Right atrium auricular region (tissue), 2 donors: Measurements from ENCODE around the gene CADPS2. TPM values are rescaled to one million over a fixed set of nuclear protein-coding genes. Genes with fewer than 3 reads are reported as not detected.

Experiments used
- DNase-seq: peaks from one replicate; pipeline ENCODE4 v3.0.0-alpha.2; 2019; ENCODE audit warnings: low spot score
- H3K27ac ChIP-seq, 2 donors: fragments of 200-600 bp; sonication (generic); 1 replicate in 1 of 2; 2 replicates in 1 of 2; pipeline ENCODE4 v1.5.1; 2016 to 2019
- H3K27me3 ChIP-seq, 2 donors: fragments of 200-600 bp; sonication (generic); one replicate each; pipeline versions ENCODE4 v1.5.1 to v1.6.0; 2017 to 2019
- H3K36me3 ChIP-seq: fragments of 200-600 bp; sonication (generic); one replicate; pipeline ENCODE4 v1.5.1; 2016
- H3K4me1 ChIP-seq, 2 donors: fragments of 200-600 bp; sonication (generic); one replicate each; pipeline versions ENCODE4 v1.5.1 to v1.6.0; 2017 to 2019
- H3K4me3 ChIP-seq, 2 donors: fragments of 200-600 bp; sonication (generic); 1 replicate in 1 of 2; 2 replicates in 1 of 2; pipeline ENCODE4 v1.5.1; 2017 to 2019; ENCODE audit warnings: mild to moderate bottlenecking in 1 of 2, moderate library complexity in 1 of 2
- H3K9me3 ChIP-seq, 2 donors: fragments of 200-600 bp; sonication (generic); one replicate each; pipeline ENCODE4 v1.5.1; 2019
- total RNA-seq, 2 donors: library from RNA; depleted of rRNA; stranded (reverse); fragments of >200 nt; gene quantifications; one replicate each; pipeline ENCODE4 v1.1.0, GENCODE V29; 2016
- TF ChIP-seq, protein P1 (sequence below), 2 donors: fragments of 200-600 bp; sonication (generic); IDR thresholded peaks; one replicate each; pipeline ENCODE4 v1.5.1; 2019; ENCODE audit warnings: antibody characterized with exemption in 2 of 2

CADPS2 gene
- total RNA-seq, 2 donors from 2014 or later = 11.8 to 19.9 TPM

DNA sequence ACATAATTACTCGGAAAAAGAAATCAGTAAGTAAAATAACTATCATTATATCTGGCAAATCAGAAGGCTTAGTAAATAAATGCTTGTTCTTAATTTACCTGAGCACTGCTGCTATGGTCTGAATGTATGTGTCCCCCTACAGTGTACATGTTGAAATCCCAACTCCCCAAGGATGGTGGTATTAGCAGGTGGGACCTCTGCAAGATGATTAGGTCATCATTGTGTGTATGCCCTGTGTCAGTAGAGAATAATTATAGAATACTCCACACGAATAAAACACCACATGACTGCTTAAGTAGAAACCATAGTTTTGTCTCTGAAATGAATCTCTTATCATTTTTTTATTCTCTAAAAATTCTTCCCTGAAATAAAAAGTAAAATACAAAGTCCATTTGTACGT lies 289.0 kb downstream of the CADPS2 start:
- no peaks in the 10 kb centered on the region for H3K36me3 ChIP-seq
- no peaks in the 10 kb centered on the region for H3K27me3 ChIP-seq
- H3K9me3 ChIP-seq = no peaks in the 10 kb centered on the region
- no peaks in the 10 kb centered on the region for H3K4me1 ChIP-seq
- TF ChIP-seq, protein P1, sequence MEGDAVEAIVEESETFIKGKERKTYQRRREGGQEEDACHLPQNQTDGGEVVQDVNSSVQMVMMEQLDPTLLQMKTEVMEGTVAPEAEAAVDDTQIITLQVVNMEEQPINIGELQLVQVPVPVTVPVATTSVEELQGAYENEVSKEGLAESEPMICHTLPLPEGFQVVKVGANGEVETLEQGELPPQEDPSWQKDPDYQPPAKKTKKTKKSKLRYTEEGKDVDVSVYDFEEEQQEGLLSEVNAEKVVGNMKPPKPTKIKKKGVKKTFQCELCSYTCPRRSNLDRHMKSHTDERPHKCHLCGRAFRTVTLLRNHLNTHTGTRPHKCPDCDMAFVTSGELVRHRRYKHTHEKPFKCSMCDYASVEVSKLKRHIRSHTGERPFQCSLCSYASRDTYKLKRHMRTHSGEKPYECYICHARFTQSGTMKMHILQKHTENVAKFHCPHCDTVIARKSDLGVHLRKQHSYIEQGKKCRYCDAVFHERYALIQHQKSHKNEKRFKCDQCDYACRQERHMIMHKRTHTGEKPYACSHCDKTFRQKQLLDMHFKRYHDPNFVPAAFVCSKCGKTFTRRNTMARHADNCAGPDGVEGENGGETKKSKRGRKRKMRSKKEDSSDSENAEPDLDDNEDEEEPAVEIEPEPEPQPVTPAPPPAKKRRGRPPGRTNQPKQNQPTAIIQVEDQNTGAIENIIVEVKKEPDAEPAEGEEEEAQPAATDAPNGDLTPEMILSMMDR (IDR thresholded peaks at IDR 0.05) = no peak
- H3K27ac ChIP-seq = no peak overlapping the region
- H3K4me3 ChIP-seq = no peak overlapping the region
- DNase-seq = no peak

DNA sequence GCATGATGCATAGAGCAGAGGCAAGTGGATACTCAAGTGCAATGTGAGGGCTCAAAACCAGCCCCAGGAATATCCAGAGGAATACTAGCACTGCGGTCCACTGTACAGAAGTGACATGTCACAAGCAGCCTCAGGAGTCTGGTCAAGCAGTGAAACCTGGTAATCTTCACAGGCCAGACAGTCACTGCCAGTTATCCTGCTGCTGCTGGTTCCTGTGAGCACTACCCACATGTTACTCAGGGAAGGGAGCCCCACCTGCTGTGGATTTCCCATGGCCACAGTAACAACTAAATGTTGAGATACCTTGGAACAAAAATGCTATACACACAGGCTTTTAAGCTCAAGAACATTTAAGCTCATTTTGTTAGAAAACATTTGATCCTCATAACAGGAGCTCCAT lies 290.4 kb downstream of the CADPS2 start:
- TF ChIP-seq, protein P1 (IDR thresholded peaks at IDR 0.05) = no peak
- Histone ChIP-seq H3K9me3 (no peaks in the 10 kb centered on the region), H3K27ac (no peak overlapping the region), H3K4me3 (no peak overlapping the region), H3K4me1 (no peaks in the 10 kb centered on the region), H3K36me3 (no peaks in the 10 kb centered on the region), H3K27me3 (no peaks in the 10 kb centered on the region)
- no peak for DNase-seq

DNA sequence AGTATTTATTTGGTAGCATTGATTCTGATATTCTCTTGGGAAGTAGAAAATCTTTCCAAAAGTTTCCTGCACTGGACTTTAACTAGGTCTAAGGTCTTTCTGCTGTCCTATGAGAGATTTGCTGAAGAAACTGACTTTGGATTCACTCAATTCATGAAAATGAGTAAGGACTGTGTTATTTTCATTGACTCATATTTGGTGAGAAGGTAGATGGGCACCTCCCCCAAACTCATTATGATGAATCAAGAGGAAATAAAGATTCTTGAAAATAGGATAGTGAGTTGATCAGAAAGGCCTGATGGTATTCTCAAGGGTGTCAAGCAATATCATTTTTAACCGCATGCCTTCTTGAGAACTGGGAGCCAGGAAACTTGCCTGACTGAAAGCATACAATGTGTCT lies 297.6 kb downstream of the CADPS2 start:
- H3K4me3 ChIP-seq = no peak overlapping the region
- H3K27ac ChIP-seq = no peak overlapping the region
- no peaks in the 10 kb centered on the region for H3K27me3 ChIP-seq
- no peak for DNase-seq
- no peaks in the 10 kb centered on the region for H3K4me1 ChIP-seq
- no peaks in the 10 kb centered on the region for H3K36me3 ChIP-seq
- TF ChIP-seq, protein P1 (IDR thresholded peaks at IDR 0.05) = no peak
- H3K9me3 ChIP-seq = no peaks in the 10 kb centered on the region

DNA sequence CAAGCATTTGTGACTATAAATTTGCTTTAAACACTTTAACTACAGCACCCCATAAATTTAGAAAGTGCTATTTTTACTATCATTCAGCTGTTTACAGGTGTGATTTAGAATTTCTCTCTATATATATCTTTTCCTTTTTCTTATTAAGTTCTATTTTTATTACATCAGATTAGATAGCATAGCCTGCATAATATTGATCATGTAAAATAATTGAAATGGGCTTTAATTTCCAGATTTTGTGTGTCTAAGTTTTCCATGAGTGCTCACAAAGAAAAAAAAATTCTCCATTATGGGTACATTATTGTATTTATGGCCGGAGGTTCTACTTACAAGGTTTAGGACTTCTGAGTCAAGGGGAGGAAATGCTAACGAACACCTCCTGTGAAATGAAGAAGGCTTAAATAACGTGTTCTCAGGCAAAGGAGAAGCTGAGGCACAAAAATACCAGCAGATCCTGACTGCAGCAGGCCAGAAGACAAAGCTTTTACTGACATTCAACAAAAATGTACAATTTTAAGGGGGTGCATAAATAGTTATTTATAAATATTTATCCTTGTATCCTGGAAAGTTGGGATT lies 301.5 kb downstream of the CADPS2 start:
- Histone ChIP-seq H3K4me3 (no peak overlapping the region), H3K27ac (no peak overlapping the region), H3K9me3 (no peaks in the 10 kb centered on the region), H3K27me3 (no peaks in the 10 kb centered on the region), H3K36me3 (no peaks in the 10 kb centered on the region), H3K4me1 (no peaks in the 10 kb centered on the region)
- TF ChIP-seq, protein P1 (IDR thresholded peaks at IDR 0.05) = no peak
- DNase-seq = no peak

DNA sequence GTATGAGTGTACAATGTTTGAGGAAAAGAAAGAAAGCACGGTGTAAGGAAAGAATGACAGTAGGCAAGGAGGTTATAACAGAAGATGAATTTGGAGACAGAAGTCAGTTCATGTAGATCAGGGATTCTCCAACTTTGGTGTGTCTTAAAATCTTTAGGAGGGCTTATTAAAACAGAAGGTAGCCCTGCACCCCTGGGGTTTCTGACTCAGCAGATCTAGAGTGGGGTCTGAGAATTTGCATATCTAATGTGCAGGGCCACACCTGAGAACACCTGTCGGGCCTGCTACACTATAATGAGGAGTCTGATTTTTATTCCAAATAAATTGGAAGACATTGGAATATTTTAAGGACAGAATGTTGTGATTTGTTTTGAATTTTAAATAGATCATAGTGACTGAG lies 307.9 kb downstream of the CADPS2 start:
- no peak for DNase-seq
- H3K4me3 ChIP-seq = no peak overlapping the region
- H3K27me3 ChIP-seq = no peaks in the 10 kb centered on the region
- no peak overlapping the region for H3K27ac ChIP-seq
- TF ChIP-seq, protein P1 (IDR thresholded peaks at IDR 0.05) = no peak
- no peaks in the 10 kb centered on the region for H3K4me1 ChIP-seq
- no peaks in the 10 kb centered on the region for H3K9me3 ChIP-seq
- no peaks in the 10 kb centered on the region for H3K36me3 ChIP-seq

DNA sequence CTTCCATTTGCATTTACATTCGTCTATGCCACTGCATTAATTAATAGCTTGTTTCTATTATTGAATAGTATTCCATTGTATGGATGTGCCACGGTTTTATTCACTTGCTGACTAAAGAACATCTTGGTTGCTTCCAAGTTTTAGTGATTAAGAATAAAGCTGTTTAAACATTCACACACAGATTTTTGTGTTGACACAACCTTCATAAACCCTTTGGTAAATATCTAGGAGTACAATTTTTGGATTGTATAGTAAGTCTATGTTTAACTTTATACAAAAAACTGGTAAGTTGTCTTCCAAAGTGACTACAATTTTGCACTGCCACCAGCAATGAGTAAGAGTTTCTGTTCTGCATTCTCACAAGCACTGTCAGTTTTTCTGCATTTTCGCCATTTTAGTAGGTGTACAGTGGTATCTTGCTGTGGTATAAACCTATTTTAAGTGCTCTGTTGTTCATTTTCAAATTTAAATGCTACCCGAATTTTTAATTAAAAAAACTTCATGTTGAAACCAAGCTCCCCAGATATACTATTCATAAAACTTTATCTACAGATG lies 308.7 kb downstream of the CADPS2 start:
- Histone ChIP-seq H3K4me3 (no peak overlapping the region), H3K36me3 (no peaks in the 10 kb centered on the region), H3K9me3 (no peaks in the 10 kb centered on the region), H3K27me3 (no peaks in the 10 kb centered on the region), H3K4me1 (no peaks in the 10 kb centered on the region), H3K27ac (no peak overlapping the region)
- TF ChIP-seq, protein P1 (IDR thresholded peaks at IDR 0.05) = no peak
- no peak for DNase-seq
